HEK293 (cell line): Measurements from ENCODE around the gene MVB12B.
A peak's percentile ranks its signal among the peaks of the same experiment; 100 is the strongest.

ENCODE experiments used
- CTCF ChIA-PET: fragments of 350-600 bp; formaldehyde crosslinking; extraction: SDS; loops from one replicate; lab custom pipeline; 2021; ENCODE audit warnings: antibody characterized with exemption; lab: Yijun Ruan, JAX
- POLR2A ChIA-PET: fragments of 300-600 bp; formaldehyde crosslinking; extraction: SDS; loops from one replicate; lab custom pipeline; 2020; ENCODE audit warnings: antibody characterized with exemption, inconsistent platforms; lab: Yijun Ruan, JAX
- H3K27ac ChIP-seq: fragments of 200-500 bp; sonication (Bioruptor generic); 2 replicates; pipeline ENCODE4 v1.5.1; 2014; ENCODE audit warnings: low read depth, low read length, control low read depth, inconsistent platforms; ENCODE audit errors: extremely low read depth
- H3K36me3 ChIP-seq, 2 experiments: fragments of 200-500 bp in 1 of 2; sonication (Bioruptor generic) in 1 of 2; 1 replicate in 1 of 2; 2 replicates in 1 of 2; pipeline ENCODE4 v1.5.1; 2014 to 2017; ENCODE audit warnings: inconsistent platforms in 2 of 2, low read length in 2 of 2; ENCODE audit not compliant: control insufficient read depth in 2 of 2, insufficient read depth in 1 of 2
- H3K4me1 ChIP-seq: fragments of 200-500 bp; sonication (Bioruptor generic); 2 replicates; pipeline ENCODE4 v1.5.1; 2014; ENCODE audit warnings: mild to moderate bottlenecking, low read length, inconsistent platforms; ENCODE audit not compliant: control insufficient read depth, insufficient read depth
- H3K4me3 ChIP-seq: 2 replicates; pipeline ENCODE4 v1.5.1; 2011; ENCODE audit warnings: low read depth, mild to moderate bottlenecking, control low read depth, low read length, moderate library complexity
- H3K9me3 ChIP-seq: fragments of 200-500 bp; sonication (Bioruptor generic); 2 replicates; pipeline ENCODE4 v1.5.1; 2014; ENCODE audit warnings: low read depth, low read length, inconsistent platforms; ENCODE audit not compliant: control insufficient read depth, insufficient read depth
- EGR2 ChIP-seq: fragments of 450-650 bp; formaldehyde crosslinking; IDR thresholded peaks from 2 replicates; pipeline ENCODE4 v1.5.1; 2016; ENCODE audit warnings: low read depth, missing biosample characterization, missing genetic modification characterization
- FEZF1 ChIP-seq: fragments of 450-650 bp; formaldehyde crosslinking; IDR thresholded peaks from 2 replicates; pipeline ENCODE4 v1.5.1; 2016; ENCODE audit warnings: missing biosample characterization, missing genetic modification characterization
- HOXA7 ChIP-seq: sonication (generic); formaldehyde crosslinking; IDR thresholded peaks from 2 replicates; pipeline ENCODE4 v1.8.1; 2022; ENCODE audit warnings: missing genetic modification reagents, borderline replicate concordance
- KLF9 ChIP-seq: fragments of 450-650 bp; formaldehyde crosslinking; IDR thresholded peaks from 2 replicates; pipeline ENCODE4 v1.5.1; 2016; ENCODE audit warnings: missing biosample characterization, missing genetic modification characterization, low read depth
- SP3 ChIP-seq: fragments of 450-650 bp; formaldehyde crosslinking; IDR thresholded peaks from 2 replicates; pipeline ENCODE4 v1.5.1; 2016; ENCODE audit warnings: missing biosample characterization, missing genetic modification characterization
- ZBTB48 ChIP-seq: fragments of 450-650 bp; formaldehyde crosslinking; IDR thresholded peaks from 2 replicates; pipeline ENCODE4 v1.5.1; 2016; ENCODE audit warnings: missing biosample characterization, missing genetic modification characterization
- ZFHX2 ChIP-seq: fragments of 450-650 bp; formaldehyde crosslinking; conservative IDR thresholded peaks from 2 replicates; pipeline ENCODE4 v1.5.1; 2016; ENCODE audit warnings: missing biosample characterization, missing genetic modification characterization
- ZNF133 ChIP-seq: fragments of 450-650 bp; formaldehyde crosslinking; IDR thresholded peaks from 2 replicates; pipeline ENCODE4 v1.5.1; 2016; ENCODE audit warnings: missing biosample characterization, missing genetic modification characterization
- ZNF394 ChIP-seq: fragments of 450-650 bp; formaldehyde crosslinking; IDR thresholded peaks from 2 replicates; pipeline ENCODE4 v1.5.1; 2016; ENCODE audit warnings: missing biosample characterization, missing genetic modification characterization, mild to moderate bottlenecking, moderate library complexity, borderline replicate concordance
- ZNF530 ChIP-seq: fragments of 450-650 bp; formaldehyde crosslinking; IDR thresholded peaks from 2 replicates; pipeline ENCODE4 v1.5.1; 2016; ENCODE audit warnings: low read depth, missing biosample characterization, missing genetic modification characterization
- ZNF571 ChIP-seq: fragments of 450-650 bp; formaldehyde crosslinking; IDR thresholded peaks from 2 replicates; pipeline ENCODE4 v1.5.0; 2017; ENCODE audit warnings: missing biosample characterization, missing genetic modification characterization
- ZNF660 ChIP-seq: fragments of 450-650 bp; IDR thresholded peaks from 2 replicates; pipeline ENCODE4 v1.5.1; 2018; ENCODE audit warnings: missing biosample characterization, mild to moderate bottlenecking, missing genetic modification characterization
- ZNF677 ChIP-seq: fragments of 450-650 bp; IDR thresholded peaks from 2 replicates; pipeline ENCODE4 v1.5.0; 2018; ENCODE audit warnings: missing biosample characterization, mild to moderate bottlenecking, missing genetic modification characterization, moderate library complexity
- ZNF837 ChIP-seq: fragments of 450-650 bp; formaldehyde crosslinking; IDR thresholded peaks from 2 replicates; pipeline ENCODE4 v1.5.1; 2016; ENCODE audit warnings: missing biosample characterization, missing genetic modification characterization
- TF ChIP-seq, protein P1 (sequence below): fragments of 450-650 bp; formaldehyde crosslinking; IDR thresholded peaks from 2 replicates; pipeline ENCODE4 v1.5.1; 2016; ENCODE audit warnings: missing biosample characterization, missing genetic modification characterization
- TF ChIP-seq, protein P2 (sequence below): fragments of 450-650 bp; formaldehyde crosslinking; IDR thresholded peaks from 2 replicates; pipeline ENCODE4 v1.5.1; 2016; ENCODE audit warnings: missing biosample characterization, missing genetic modification characterization
- TF ChIP-seq, protein P3 (sequence below): fragments of 450-650 bp; formaldehyde crosslinking; IDR thresholded peaks from 2 replicates; pipeline ENCODE4 v1.5.1; 2016; ENCODE audit warnings: missing biosample characterization, missing genetic modification characterization, low read depth
- TF ChIP-seq, protein P4 (sequence below): fragments of 450-650 bp; formaldehyde crosslinking; IDR thresholded peaks from 2 replicates; pipeline ENCODE4 v1.5.1; 2017; ENCODE audit warnings: missing biosample characterization, missing genetic modification characterization
- TF ChIP-seq, protein P5 (sequence below): fragments of 450-650 bp; formaldehyde crosslinking; IDR thresholded peaks from 2 replicates; pipeline ENCODE4 v1.5.1; 2017; ENCODE audit warnings: missing biosample characterization, missing genetic modification characterization

The MVB12B gene

DNA sequence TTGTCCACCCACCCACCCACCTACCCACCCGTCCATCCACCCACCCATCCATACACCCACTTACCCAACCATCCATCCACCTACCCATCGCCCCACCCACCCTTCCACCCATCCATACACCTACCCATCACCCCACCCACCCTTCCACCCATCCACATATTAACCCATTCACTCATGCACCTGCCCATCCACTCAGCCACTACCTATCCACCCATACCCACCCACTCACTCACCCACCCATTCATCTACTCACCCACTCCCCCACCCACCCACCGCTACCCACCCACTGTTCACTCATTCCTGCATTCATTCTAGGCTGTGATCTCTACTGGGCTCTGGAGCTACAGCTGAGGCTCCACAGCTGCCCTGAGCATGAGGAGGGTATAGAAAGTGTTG is 169.6 kb downstream of the MVB12B start:
- peak; percentile 76; the same call in 1 of the 2 replicates for TF ChIP-seq ZFHX2 (tag by site-specific recombination)
- TF ChIP-seq ZNF394 (tag by site-specific recombination): no peak
- peak; percentile 73 for TF ChIP-seq EGR2 (tag by site-specific recombination)
- POLR2A ChIA-PET: no interaction called here
- Histone ChIP-seq H3K27ac (no peak overlapping the region), H3K36me3 (no peaks in the 10 kb centered on the region), H3K4me1 (no peaks in the 10 kb centered on the region; the same call in 1 of the 2 replicates), H3K4me3 (no peak overlapping the region), H3K9me3 (no peaks in the 10 kb centered on the region)
- CTCF ChIA-PET: no interaction called here

DNA sequence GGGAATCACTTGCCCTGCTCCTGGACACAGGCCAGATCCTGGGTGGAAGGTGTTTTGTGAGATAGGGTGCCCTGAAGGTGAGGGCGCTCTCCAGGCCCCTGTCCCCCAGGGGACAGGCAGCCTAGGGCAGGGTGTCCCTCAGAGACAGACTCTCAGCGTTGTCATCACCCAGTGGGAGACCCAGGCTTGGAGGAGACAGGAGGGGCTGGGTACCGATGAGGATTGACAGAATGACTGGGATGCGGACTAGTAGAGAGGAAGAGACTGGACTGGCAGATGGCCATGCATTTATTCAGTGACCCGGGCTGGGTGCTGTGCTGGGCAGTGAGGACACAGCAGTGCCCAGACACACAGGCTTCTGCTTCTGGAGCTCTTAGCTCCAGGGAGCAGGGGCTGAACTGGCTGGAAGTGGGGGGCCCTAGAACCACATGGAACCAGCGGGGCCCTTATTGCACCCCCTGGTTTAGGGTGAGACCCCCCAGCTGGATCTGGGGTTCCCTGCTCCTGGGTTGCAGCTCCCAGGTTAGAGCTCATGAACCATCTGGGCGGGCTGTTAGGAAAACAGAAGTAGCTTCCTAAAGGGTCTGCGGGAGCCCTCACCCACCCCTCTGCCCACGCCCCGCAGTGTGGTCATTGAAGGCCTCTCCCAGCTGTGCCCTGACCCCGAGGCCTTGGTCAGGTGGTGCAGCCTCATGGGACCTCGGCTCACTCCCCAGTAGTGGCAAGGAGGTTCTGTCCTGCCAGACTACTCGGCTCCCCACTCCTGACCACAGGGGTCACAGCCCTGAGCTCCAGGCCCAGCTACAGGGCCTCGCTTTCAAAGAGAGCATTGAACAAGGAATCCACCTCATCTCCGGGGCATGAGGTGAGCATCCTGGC is 170.4 kb downstream of the MVB12B start:
- H3K36me3 ChIP-seq: no peaks in the 10 kb centered on the region
- H3K4me3 ChIP-seq: no peak overlapping the region
- no peaks in the 10 kb centered on the region for H3K9me3 ChIP-seq
- TF ChIP-seq ZNF677 (no peak), ZNF837 (tag by site-specific recombination) (no peak), ZNF133 (tag by site-specific recombination) (no peak), SP3 (tag by site-specific recombination) (no peak), ZNF660 (tag by site-specific recombination) (no peak), FEZF1 (tag by site-specific recombination) (no peak), HOXA7 (no peak), ZNF530 (tag by site-specific recombination) (no peak), ZNF571 (tag by site-specific recombination) (no peak), ZBTB48 (tag by site-specific recombination) (no peak), KLF9 (tag by site-specific recombination) (no peak)
- TF ChIP-seq, protein P1, sequence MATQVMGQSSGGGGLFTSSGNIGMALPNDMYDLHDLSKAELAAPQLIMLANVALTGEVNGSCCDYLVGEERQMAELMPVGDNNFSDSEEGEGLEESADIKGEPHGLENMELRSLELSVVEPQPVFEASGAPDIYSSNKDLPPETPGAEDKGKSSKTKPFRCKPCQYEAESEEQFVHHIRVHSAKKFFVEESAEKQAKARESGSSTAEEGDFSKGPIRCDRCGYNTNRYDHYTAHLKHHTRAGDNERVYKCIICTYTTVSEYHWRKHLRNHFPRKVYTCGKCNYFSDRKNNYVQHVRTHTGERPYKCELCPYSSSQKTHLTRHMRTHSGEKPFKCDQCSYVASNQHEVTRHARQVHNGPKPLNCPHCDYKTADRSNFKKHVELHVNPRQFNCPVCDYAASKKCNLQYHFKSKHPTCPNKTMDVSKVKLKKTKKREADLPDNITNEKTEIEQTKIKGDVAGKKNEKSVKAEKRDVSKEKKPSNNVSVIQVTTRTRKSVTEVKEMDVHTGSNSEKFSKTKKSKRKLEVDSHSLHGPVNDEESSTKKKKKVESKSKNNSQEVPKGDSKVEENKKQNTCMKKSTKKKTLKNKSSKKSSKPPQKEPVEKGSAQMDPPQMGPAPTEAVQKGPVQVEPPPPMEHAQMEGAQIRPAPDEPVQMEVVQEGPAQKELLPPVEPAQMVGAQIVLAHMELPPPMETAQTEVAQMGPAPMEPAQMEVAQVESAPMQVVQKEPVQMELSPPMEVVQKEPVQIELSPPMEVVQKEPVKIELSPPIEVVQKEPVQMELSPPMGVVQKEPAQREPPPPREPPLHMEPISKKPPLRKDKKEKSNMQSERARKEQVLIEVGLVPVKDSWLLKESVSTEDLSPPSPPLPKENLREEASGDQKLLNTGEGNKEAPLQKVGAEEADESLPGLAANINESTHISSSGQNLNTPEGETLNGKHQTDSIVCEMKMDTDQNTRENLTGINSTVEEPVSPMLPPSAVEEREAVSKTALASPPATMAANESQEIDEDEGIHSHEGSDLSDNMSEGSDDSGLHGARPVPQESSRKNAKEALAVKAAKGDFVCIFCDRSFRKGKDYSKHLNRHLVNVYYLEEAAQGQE (tag by site-specific recombination): no peak
- TF ChIP-seq, protein P2, sequence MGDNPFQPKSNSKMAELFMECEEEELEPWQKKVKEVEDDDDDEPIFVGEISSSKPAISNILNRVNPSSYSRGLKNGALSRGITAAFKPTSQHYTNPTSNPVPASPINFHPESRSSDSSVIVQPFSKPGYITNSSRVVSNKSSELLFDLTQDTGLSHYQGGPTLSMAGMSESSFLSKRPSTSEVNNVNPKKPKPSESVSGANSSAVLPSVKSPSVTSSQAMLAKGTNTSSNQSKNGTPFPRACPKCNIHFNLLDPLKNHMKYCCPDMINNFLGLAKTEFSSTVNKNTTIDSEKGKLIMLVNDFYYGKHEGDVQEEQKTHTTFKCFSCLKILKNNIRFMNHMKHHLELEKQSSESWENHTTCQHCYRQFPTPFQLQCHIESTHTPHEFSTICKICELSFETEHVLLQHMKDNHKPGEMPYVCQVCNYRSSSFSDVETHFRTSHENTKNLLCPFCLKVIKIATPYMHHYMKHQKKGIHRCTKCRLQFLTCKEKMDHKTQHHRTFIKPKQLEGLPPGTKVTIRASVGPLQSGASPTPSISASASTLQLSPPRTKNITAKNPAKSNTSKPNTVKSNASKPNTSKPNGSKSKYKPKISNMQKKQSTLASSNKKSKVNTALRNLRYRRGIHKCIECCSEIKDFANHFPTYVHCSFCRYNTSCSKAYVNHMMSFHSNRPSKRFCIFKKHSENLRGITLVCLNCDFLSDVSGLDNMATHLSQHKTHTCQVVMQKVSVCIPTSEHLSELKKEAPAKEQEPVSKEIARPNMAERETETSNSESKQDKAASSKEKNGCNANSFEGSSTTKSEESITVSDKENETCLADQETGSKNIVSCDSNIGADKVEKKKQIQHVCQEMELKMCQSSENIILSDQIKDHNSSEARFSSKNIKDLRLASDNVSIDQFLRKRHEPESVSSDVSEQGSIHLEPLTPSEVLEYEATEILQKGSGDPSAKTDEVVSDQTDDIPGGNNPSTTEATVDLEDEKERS (tag by site-specific recombination): no peak
- TF ChIP-seq, protein P3, sequence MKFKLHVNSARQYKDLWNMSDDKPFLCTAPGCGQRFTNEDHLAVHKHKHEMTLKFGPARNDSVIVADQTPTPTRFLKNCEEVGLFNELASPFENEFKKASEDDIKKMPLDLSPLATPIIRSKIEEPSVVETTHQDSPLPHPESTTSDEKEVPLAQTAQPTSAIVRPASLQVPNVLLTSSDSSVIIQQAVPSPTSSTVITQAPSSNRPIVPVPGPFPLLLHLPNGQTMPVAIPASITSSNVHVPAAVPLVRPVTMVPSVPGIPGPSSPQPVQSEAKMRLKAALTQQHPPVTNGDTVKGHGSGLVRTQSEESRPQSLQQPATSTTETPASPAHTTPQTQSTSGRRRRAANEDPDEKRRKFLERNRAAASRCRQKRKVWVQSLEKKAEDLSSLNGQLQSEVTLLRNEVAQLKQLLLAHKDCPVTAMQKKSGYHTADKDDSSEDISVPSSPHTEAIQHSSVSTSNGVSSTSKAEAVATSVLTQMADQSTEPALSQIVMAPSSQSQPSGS (tag by site-specific recombination): no peak
- TF ChIP-seq, protein P4, sequence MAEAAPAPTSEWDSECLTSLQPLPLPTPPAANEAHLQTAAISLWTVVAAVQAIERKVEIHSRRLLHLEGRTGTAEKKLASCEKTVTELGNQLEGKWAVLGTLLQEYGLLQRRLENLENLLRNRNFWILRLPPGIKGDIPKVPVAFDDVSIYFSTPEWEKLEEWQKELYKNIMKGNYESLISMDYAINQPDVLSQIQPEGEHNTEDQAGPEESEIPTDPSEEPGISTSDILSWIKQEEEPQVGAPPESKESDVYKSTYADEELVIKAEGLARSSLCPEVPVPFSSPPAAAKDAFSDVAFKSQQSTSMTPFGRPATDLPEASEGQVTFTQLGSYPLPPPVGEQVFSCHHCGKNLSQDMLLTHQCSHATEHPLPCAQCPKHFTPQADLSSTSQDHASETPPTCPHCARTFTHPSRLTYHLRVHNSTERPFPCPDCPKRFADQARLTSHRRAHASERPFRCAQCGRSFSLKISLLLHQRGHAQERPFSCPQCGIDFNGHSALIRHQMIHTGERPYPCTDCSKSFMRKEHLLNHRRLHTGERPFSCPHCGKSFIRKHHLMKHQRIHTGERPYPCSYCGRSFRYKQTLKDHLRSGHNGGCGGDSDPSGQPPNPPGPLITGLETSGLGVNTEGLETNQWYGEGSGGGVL (tag by site-specific recombination): no peak
- TF ChIP-seq, protein P5, sequence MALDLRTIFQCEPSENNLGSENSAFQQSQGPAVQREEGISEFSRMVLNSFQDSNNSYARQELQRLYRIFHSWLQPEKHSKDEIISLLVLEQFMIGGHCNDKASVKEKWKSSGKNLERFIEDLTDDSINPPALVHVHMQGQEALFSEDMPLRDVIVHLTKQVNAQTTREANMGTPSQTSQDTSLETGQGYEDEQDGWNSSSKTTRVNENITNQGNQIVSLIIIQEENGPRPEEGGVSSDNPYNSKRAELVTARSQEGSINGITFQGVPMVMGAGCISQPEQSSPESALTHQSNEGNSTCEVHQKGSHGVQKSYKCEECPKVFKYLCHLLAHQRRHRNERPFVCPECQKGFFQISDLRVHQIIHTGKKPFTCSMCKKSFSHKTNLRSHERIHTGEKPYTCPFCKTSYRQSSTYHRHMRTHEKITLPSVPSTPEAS: no peak
- TF ChIP-seq, all 188 proteins: peak for 0
- CTCF ChIA-PET: interaction anchor here (1.0 to 7.7 kb wide), 4 partner anchors 59 to 283 kb away, joined by 3 to 184 read pairs (median 40); no protein-coding TSS in a partner anchor
- Histone ChIP-seq H3K27ac (no peak overlapping the region), H3K4me1 (no peaks in the 10 kb centered on the region; the same call in 1 of the 2 replicates)
- POLR2A ChIA-PET: no interaction called here
